GM12878 (cell line): ENCODE measurements around the gene ITPRIP. TPM values are rescaled to one million over a fixed set of nuclear protein-coding genes. Genes with fewer than 3 reads are reported as not detected.
A peak's percentile ranks its signal among the peaks of the same experiment; 100 is the strongest.

Source experiments
- ATAC-seq: fragments of 200-7000 bp; cut with Tn5 transposase; 3 replicates; pipeline ENCODE4 v1.9.1; 2020; ENCODE audit warnings: mild to moderate bottlenecking, moderate library complexity
- BruUV-seq: library from RNA; stranded (reverse); fragments of 400-500 nt; replicated peaks from 2 replicates; lab custom pipeline; 2021; lab: Mats Ljungman, UMichigan
- CTCF ChIA-PET: fragments of 300-600 bp; sonication (Branson Sonifier 250); formaldehyde crosslinking; extraction: SDS; loops from one replicate; lab custom pipeline; 2021; ENCODE audit warnings: inconsistent platforms; lab: Yijun Ruan, JAX
- POLR2A ChIA-PET: fragments of 350-600 bp; formaldehyde crosslinking; extraction: SDS; loops from one replicate; lab custom pipeline; 2021; ENCODE audit warnings: inconsistent platforms; lab: Charles Lee
- RAD21 ChIA-PET: fragments of 300-600 bp; sonication (Branson Sonifier 250); formaldehyde crosslinking; loops from one replicate; lab custom pipeline; 2023; ENCODE audit warnings: antibody characterized with exemption; ENCODE audit not compliant: unreplicated experiment; lab: Charles Lee
- SMC1A ChIA-PET: fragments of 300-600 bp; sonication (Branson Sonifier 250); formaldehyde crosslinking; loops from one replicate; lab custom pipeline; 2023; ENCODE audit not compliant: unreplicated experiment, uncharacterized antibody; lab: Charles Lee
- DNase-seq: peaks from one replicate; pipeline ENCODE4 v3.0.0-alpha.2; 2011; ENCODE audit warnings: low read depth, low spot score
- FAIRE-seq: peaks from 3 replicates; lab custom pipeline; 2011; peaks lifted over from hg19 to GRCh38; lab: Jason Lieb, UNC
- H2AFZ ChIP-seq: 2 replicates; pipeline ENCODE4 v1.6.0; 2011; ENCODE audit warnings: low read depth, low read length, control low read depth; ENCODE audit not compliant: control insufficient read depth
- H3K27ac ChIP-seq: 2 replicates; pipeline ENCODE4 v1.5.1; 2011; ENCODE audit warnings: control low read depth; ENCODE audit not compliant: control insufficient read depth, insufficient read depth
- H3K27me3 ChIP-seq, 2 experiments: replicated peaks in 1 of 2; 2 replicates each; pipeline versions ENCODE4 v1.6.0 to v1.6.1; 2011; ENCODE audit warnings: low read length in 1 of 2; ENCODE audit not compliant: control insufficient read depth in 2 of 2, insufficient read depth in 2 of 2
- H3K36me3 ChIP-seq, 2 experiments: 2 replicates each; pipeline ENCODE4 v1.5.1; 2011; ENCODE audit warnings: low read length in 1 of 2; ENCODE audit not compliant: control insufficient read depth in 2 of 2, insufficient read depth in 2 of 2
- H3K4me1 ChIP-seq: 2 replicates; pipeline ENCODE4 v1.6.1; 2011; ENCODE audit warnings: mild to moderate bottlenecking, low read length, moderate library complexity, mixed read lengths; ENCODE audit not compliant: control insufficient read depth, insufficient read depth
- H3K4me2 ChIP-seq: 2 replicates; pipeline ENCODE4 v1.6.0; 2011; ENCODE audit warnings: control low read depth; ENCODE audit not compliant: control insufficient read depth, insufficient read depth
- H3K4me3 ChIP-seq: fragments of 200-600 bp; sonication (generic); 2 replicates; pipeline ENCODE4 v1.5.1; 2016
- H3K79me2 ChIP-seq: 2 replicates; pipeline ENCODE4 v1.6.0; 2011; ENCODE audit warnings: low read length; ENCODE audit not compliant: control insufficient read depth, insufficient read depth
- H3K9ac ChIP-seq: 2 replicates; pipeline ENCODE4 v1.8.0; 2011; ENCODE audit warnings: low read length, control low read depth, mixed read lengths; ENCODE audit not compliant: control insufficient read depth, insufficient read depth
- H3K9me3 ChIP-seq: replicated peaks from 3 replicates; pipeline ENCODE4 v1.5.1; 2011; ENCODE audit warnings: mild to moderate bottlenecking, low read length; ENCODE audit not compliant: control insufficient read depth, insufficient read depth
- H4K20me1 ChIP-seq: 2 replicates; pipeline ENCODE4 v1.6.0; 2011; ENCODE audit not compliant: control insufficient read depth, insufficient read depth
- CTCF ChIP-seq, 3 experiments: IDR thresholded peaks in 2 of 3; conservative IDR thresholded peaks in 1 of 3; 2 replicates each; pipeline ENCODE4 v1.5.1; 2011; ENCODE audit warnings: low read depth in 3 of 3, low read length in 3 of 3, mild to moderate bottlenecking in 3 of 3, control low read depth in 2 of 3, moderate library complexity in 2 of 3, inconsistent platforms in 1 of 3, mixed read lengths in 1 of 3; ENCODE audit not compliant: control insufficient read depth in 2 of 3, insufficient read depth in 1 of 3; ENCODE audit errors: extremely low read depth in 1 of 3
- FOS ChIP-seq: IDR thresholded peaks from 3 replicates; pipeline ENCODE4 v1.6.1; 2011; ENCODE audit warnings: borderline replicate concordance; ENCODE audit not compliant: insufficient read length; ENCODE audit errors: extremely low read depth
- KLF5 ChIP-seq: fragments of 450-650 bp; IDR thresholded peaks from 2 replicates; pipeline ENCODE4 v1.6.1; 2014; ENCODE audit warnings: mild to moderate bottlenecking; ENCODE audit not compliant: partially characterized antibody
- MEF2A ChIP-seq: IDR thresholded peaks from 2 replicates; pipeline ENCODE4 v1.6.1; 2011; ENCODE audit warnings: low read depth, mild to moderate bottlenecking, low read length, moderate library complexity; ENCODE audit not compliant: insufficient read depth
- NFXL1 ChIP-seq: fragments of 450-650 bp; IDR thresholded peaks from 2 replicates; pipeline ENCODE4 v1.6.1; 2017; ENCODE audit warnings: antibody characterized with exemption, mild to moderate bottlenecking, borderline replicate concordance
- NFYB ChIP-seq: IDR thresholded peaks from 2 replicates; pipeline ENCODE4 v1.6.1; 2011; ENCODE audit warnings: low read depth, mild to moderate bottlenecking, low read length, improper control_type of control experiment, moderate library complexity; ENCODE audit not compliant: insufficient read depth
- NR2C2 ChIP-seq: IDR thresholded peaks from 2 replicates; pipeline ENCODE4 v1.6.1; 2011; ENCODE audit warnings: borderline replicate concordance, low read depth; ENCODE audit not compliant: control insufficient read depth, insufficient read length
- PAX8 ChIP-seq: fragments of 450-650 bp; IDR thresholded peaks from 2 replicates; pipeline ENCODE4 v1.6.1; 2017; ENCODE audit warnings: mild to moderate bottlenecking, moderate library complexity
- PKNOX1 ChIP-seq: fragments of 450-650 bp; IDR thresholded peaks from 2 replicates; pipeline ENCODE4 v1.6.1; 2016; ENCODE audit warnings: mild to moderate bottlenecking
- RAD21 ChIP-seq: IDR thresholded peaks from 2 replicates; pipeline ENCODE4 v1.6.1; 2011; ENCODE audit warnings: mild to moderate bottlenecking, low read depth, low read length, moderate library complexity; ENCODE audit not compliant: insufficient read depth
- RB1 ChIP-seq: fragments of 450-650 bp; formaldehyde crosslinking; IDR thresholded peaks from 2 replicates; pipeline ENCODE4 v1.6.1; 2017; ENCODE audit warnings: mild to moderate bottlenecking, borderline replicate concordance
- SMARCA5 ChIP-seq: fragments of 450-650 bp; IDR thresholded peaks from 2 replicates; pipeline ENCODE4 v1.6.1; 2017; ENCODE audit warnings: mild to moderate bottlenecking
- SMC3 ChIP-seq: IDR thresholded peaks from 2 replicates; pipeline ENCODE4 v1.6.1; 2011; ENCODE audit warnings: low read length, improper control_type of control experiment, borderline replicate concordance
- STAT1 ChIP-seq: fragments of 450-650 bp; conservative IDR thresholded peaks from 2 replicates; pipeline ENCODE4 v1.6.1; 2014; ENCODE audit warnings: antibody characterized with exemption, mild to moderate bottlenecking
- TBL1XR1 ChIP-seq: IDR thresholded peaks from 2 replicates; pipeline ENCODE4 v1.6.1; 2012; ENCODE audit warnings: low read depth, low read length, improper control_type of control experiment
- ZNF207 ChIP-seq: fragments of 450-650 bp; IDR thresholded peaks from 2 replicates; pipeline ENCODE4 v1.6.1; 2014; ENCODE audit warnings: antibody characterized with exemption, mild to moderate bottlenecking, borderline replicate concordance
- WGBS: methylation state at CpG from one replicate; pipeline ENCODE4 v1.1.6; 2016; ENCODE audit warnings: low lambda C conversion rate; ENCODE audit not compliant: insufficient replicate concordance, insufficient coverage; ENCODE audit errors: missing lambda C conversion rate; 5-methylcytosine and 5-hydroxymethylcytosine counted together
- in situ Hi-C: fragments of 300-500 bp; cut with MboI; formaldehyde crosslinking; loops from 9 replicates; pipeline ENCODE4 v1.14.3; 2018; ENCODE audit warnings: mixed read lengths
- intact Hi-C: fragments of 100-400 bp; cut with micrococcal nuclease; formaldehyde crosslinking; loops from one replicate; pipeline ENCODE4 v1.14.2; 2022; ENCODE audit not compliant: unreplicated experiment
- polyA plus RNA-seq, 11 experiments: library from polyadenylated mRNA; depleted of rRNA in 4 of 11; unstranded in 6 of 11; stranded (reverse) in 5 of 11; fragments of >200 nt; fragmentation: Nextera tagmentation in 4 of 11; fragmentation: Illumina TruSeq in 1 of 11; extraction: Ambion mirVana in 4 of 11; extraction: Trizol in 1 of 11; gene quantifications; 1 replicate in 1 of 11; 2 replicates in 10 of 11; pipeline versions ENCODE4 v1.2.1 to v1.2.3, GENCODE V29; 2011 to 2016; ENCODE audit warnings: inconsistent platforms in 2 of 11, missing spikeins in 2 of 11, low read depth in 1 of 11
- total RNA-seq, 4 experiments: library from RNA; depleted of rRNA in 3 of 4; stranded (reverse); fragments of >200 nt in 3 of 4; fragmentation: Illumina TruSeq in 1 of 4; extraction: Trizol in 1 of 4; gene quantifications; 2 replicates each; pipeline versions ENCODE4 v1.2.1 to v1.2.3, GENCODE V29; 2013 to 2021
- TF ChIP-seq, protein P1 (sequence below): fragments of 450-650 bp; IDR thresholded peaks from 2 replicates; pipeline ENCODE4 v1.6.1; 2017; ENCODE audit warnings: mild to moderate bottlenecking, low read depth, inconsistent platforms; ENCODE audit not compliant: poor library complexity, severe bottlenecking

Gene ITPRIP
- total and polyA plus RNA-seq, 10 of the 15 experiments (the other 5 are each of a cell fraction or from before 2014, with no cell fraction given) = 0.82 to 10.4 (median 5.9) TPM

- RAD21 ChIA-PET = interaction anchor here (0.8 to 6.8 kb wide), 9 partner anchors 9 to 76 kb away, joined by 3 to 137 read pairs (median 8); partner anchors contain the start of gene ITPRIP
- H3K4me3 ChIP-seq = no peak overlapping the region
- SMC1A ChIA-PET = interaction anchor here (0.7 to 10.5 kb wide), 13 partner anchors 9 to 76 kb away, joined by 3 to 187 read pairs (median 9); partner anchors contain the start of gene ITPRIP
- H3K36me3 ChIP-seq = no peaks in the 10 kb centered on the region
- H3K4me2 ChIP-seq = peak overlapping the region; percentile 80
- no peak overlapping the region for H3K9ac ChIP-seq
- H3K27me3 ChIP-seq = no peaks in the 10 kb centered on the region
- FAIRE-seq (peak; percentile 87), ATAC-seq (peak; percentile 82), DNase-seq (peak; percentile 53)
- no peaks in the 10 kb centered on the region for H3K79me2 ChIP-seq
- peaks cover 51% of the 10 kb centered on the region for H3K4me1 ChIP-seq
- no TSS peak for BruUV-seq
- no peaks in the 10 kb centered on the region for H4K20me1 ChIP-seq
- in situ Hi-C loops (no loop called here), intact Hi-C loops (loop anchor here (1.0 to 5.0 kb wide), 3 partner anchors 45 to 228 kb away; partner anchors contain the start of gene SFR1)
- H3K9me3 ChIP-seq = no peaks in the 10 kb centered on the region; the same call in 2 of the 3 replicates
- CTCF ChIA-PET = interaction anchor here (0.8 to 12.8 kb wide), 18 partner anchors 9 to 335 kb away, joined by 3 to 419 read pairs (median 12); partner anchors contain the start of genes GSTO1, GSTO2 and ITPRIP
- no peak overlapping the region; the same call in 1 of the 2 replicates for H2AFZ ChIP-seq
- POLR2A ChIA-PET = interaction anchor here (0.5 to 2.2 kb wide), 6 partner anchors 9 to 434 kb away, joined by 3 to 10 read pairs (median 4); partner anchors contain the start of genes ITPRIP and SFR1
- H3K27ac ChIP-seq = peak overlapping the region; percentile 35
- 28% methylated on average over 6 of the region's 6 CpGs for WGBS
- TF ChIP-seq RB1 = 0 out of 2 replicates have a peak, but pooled peaks have one; percentile 32
- TF ChIP-seq, protein P1, sequence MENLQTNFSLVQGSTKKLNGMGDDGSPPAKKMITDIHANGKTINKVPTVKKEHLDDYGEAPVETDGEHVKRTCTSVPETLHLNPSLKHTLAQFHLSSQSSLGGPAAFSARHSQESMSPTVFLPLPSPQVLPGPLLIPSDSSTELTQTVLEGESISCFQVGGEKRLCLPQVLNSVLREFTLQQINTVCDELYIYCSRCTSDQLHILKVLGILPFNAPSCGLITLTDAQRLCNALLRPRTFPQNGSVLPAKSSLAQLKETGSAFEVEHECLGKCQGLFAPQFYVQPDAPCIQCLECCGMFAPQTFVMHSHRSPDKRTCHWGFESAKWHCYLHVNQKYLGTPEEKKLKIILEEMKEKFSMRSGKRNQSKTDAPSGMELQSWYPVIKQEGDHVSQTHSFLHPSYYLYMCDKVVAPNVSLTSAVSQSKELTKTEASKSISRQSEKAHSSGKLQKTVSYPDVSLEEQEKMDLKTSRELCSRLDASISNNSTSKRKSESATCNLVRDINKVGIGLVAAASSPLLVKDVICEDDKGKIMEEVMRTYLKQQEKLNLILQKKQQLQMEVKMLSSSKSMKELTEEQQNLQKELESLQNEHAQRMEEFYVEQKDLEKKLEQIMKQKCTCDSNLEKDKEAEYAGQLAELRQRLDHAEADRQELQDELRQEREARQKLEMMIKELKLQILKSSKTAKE = peak; percentile 40
- no peak for TF ChIP-seq NR2C2
- peak; percentile 89 for TF ChIP-seq RAD21
- peak; percentile 30 for TF ChIP-seq KLF5
- TF ChIP-seq NFXL1 = no peak
- no peak for TF ChIP-seq PAX8
- peak; percentile 50; the same call in 1 of the 2 replicates for TF ChIP-seq MEF2A
- no peak for TF ChIP-seq FOS
- TF ChIP-seq SMC3 = peak; percentile 76
- TF ChIP-seq ZNF207 = 0 out of 2 replicates have a peak, but pooled peaks have one; percentile 61
- TF ChIP-seq STAT1 = no peak
- no peak for TF ChIP-seq TBL1XR1
- 0 out of 2 replicates have a peak, but pooled peaks have one; percentile 5 for TF ChIP-seq PKNOX1
- TF ChIP-seq CTCF (IDR thresholded peaks at IDR 0.05 in 2 of 3, conservative IDR thresholded peaks at IDR 0.05 in 1 of 3; ENCODE audit: control insufficient read depth in 2 of 3, extremely low read depth in 1 of 3, insufficient read depth in 1 of 3, low read depth in 3 of 3, low read length in 3 of 3) = peak; percentile 50 to 84 (median 66); a peak in 5 of 6 replicates
- no peak for TF ChIP-seq NFYB
- TF ChIP-seq SMARCA5 = peak; percentile 44; the same call in 1 of the 2 replicates
Measured at GRCh38 chr10:104350127-104350635, 11.9 kb upstream of the ITPRIP start.
